K562 (cell line): ENCODE measurements around the gene PPP1R3E. TPM values are rescaled to one million over a fixed set of nuclear protein-coding genes. Genes with fewer than 3 reads are reported as not detected.

Experiments
- ATAC-seq: fragments of 200-7000 bp; cut with Tn5 transposase; 3 replicates; pipeline ENCODE4 v1.9.1; 2020; ENCODE audit warnings: moderate library complexity
- BruUV-seq: library from RNA; stranded (reverse); fragments of 400-500 nt; replicated peaks from 2 replicates; lab custom pipeline; 2021; lab: Mats Ljungman, UMichigan
- CTCF ChIA-PET: fragments of 300-600 bp; formaldehyde crosslinking; extraction: SDS; loops from one replicate; lab custom pipeline; 2021; ENCODE audit warnings: low intra/inter-chr PET ratio; lab: Yijun Ruan, JAX
- POLR2A ChIA-PET: fragments of 300-600, 350-650 bp; sonication (Branson Sonifier 250); formaldehyde crosslinking; extraction: SDS; loops from one replicate; lab custom pipeline; 2021; ENCODE audit warnings: antibody characterized with exemption, inconsistent platforms; lab: Yijun Ruan, JAX
- DNase-seq, 4 experiments: peaks; one replicate each; pipeline versions ENCODE4 v3.0.0 to v3.0.0-alpha.2; 2011 to 2018; ENCODE audit warnings: low spot score in 3 of 4, mixed read lengths in 3 of 4; ENCODE audit errors: extremely low read depth in 1 of 4
- FAIRE-seq: peaks from 2 replicates; lab custom pipeline; 2011; peaks lifted over from hg19 to GRCh38; lab: Jason Lieb, UNC
- H2AFZ ChIP-seq: 2 replicates; pipeline ENCODE4 v1.6.0; 2011; ENCODE audit warnings: low read depth, low read length, control low read depth, inconsistent platforms
- H3K27ac ChIP-seq: fragments of 200-600 bp; 3 replicates; pipeline ENCODE4 v1.8.0; 2011; ENCODE audit warnings: low read depth, mild to moderate bottlenecking, control low read depth, inconsistent platforms, low read length, moderate library complexity, mixed read lengths; ENCODE audit errors: extremely low read depth
- H3K27me3 ChIP-seq, 2 experiments: fragments of 300-600 bp in 1 of 2; 2 replicates in 1 of 2; 3 replicates in 1 of 2; pipeline versions ENCODE4 v1.6.0 to v1.8.0; 2011; ENCODE audit warnings: inconsistent platforms in 2 of 2, low read length in 2 of 2, mild to moderate bottlenecking in 1 of 2, mixed read lengths in 1 of 2, moderate library complexity in 1 of 2; ENCODE audit not compliant: control insufficient read depth in 2 of 2, insufficient read depth in 2 of 2
- H3K36me3 ChIP-seq: fragments of 300-600 bp; 3 replicates; pipeline ENCODE4 v1.8.0; 2011; ENCODE audit warnings: mild to moderate bottlenecking, low read length, inconsistent platforms; ENCODE audit not compliant: control insufficient read depth, insufficient read depth
- H3K4me1 ChIP-seq, 2 experiments: fragments of 200-600 bp in 1 of 2; replicated peaks in 1 of 2; 2 replicates in 1 of 2; 3 replicates in 1 of 2; pipeline versions ENCODE4 v1.5.1 to v1.8.0; 2011; ENCODE audit warnings: inconsistent platforms in 2 of 2, low read length in 2 of 2, mild to moderate bottlenecking in 1 of 2, mixed read lengths in 1 of 2, moderate library complexity in 1 of 2; ENCODE audit not compliant: control insufficient read depth in 2 of 2, insufficient read depth in 2 of 2
- H3K4me2 ChIP-seq: 2 replicates; pipeline ENCODE4 v1.6.1; 2011; ENCODE audit warnings: low read length, control low read depth, inconsistent platforms, mixed read lengths; ENCODE audit not compliant: insufficient read depth
- H3K4me3 ChIP-seq: fragments of 200-600 bp; sonication (generic), shearing (Covaris generic); 2 replicates; pipeline ENCODE4 v1.5.1; 2016; ENCODE audit warnings: control low read depth, inconsistent platforms
- H3K79me2 ChIP-seq: fragments of 200-600 bp; 3 replicates; pipeline ENCODE4 v1.8.0; 2011; ENCODE audit warnings: low read length, inconsistent platforms; ENCODE audit not compliant: control insufficient read depth, insufficient read depth
- H3K9ac ChIP-seq, 2 experiments: 2 replicates each; pipeline versions ENCODE4 v1.6.0 to v1.6.1; 2011; ENCODE audit warnings: low read depth in 2 of 2, low read length in 2 of 2, control low read depth in 1 of 2, inconsistent platforms in 1 of 2, mild to moderate bottlenecking in 1 of 2, mixed read lengths in 1 of 2; ENCODE audit not compliant: insufficient read depth in 1 of 2
- H3K9me1 ChIP-seq: one replicate; pipeline ENCODE4 v1.6.0; 2011; ENCODE audit warnings: inconsistent platforms, mild to moderate bottlenecking, low read length, moderate library complexity; ENCODE audit not compliant: control insufficient read depth, insufficient read depth
- H3K9me3 ChIP-seq: replicated peaks from 2 replicates; pipeline ENCODE4 v1.5.1; 2011; ENCODE audit warnings: low read depth, low read length, inconsistent platforms; ENCODE audit not compliant: control insufficient read depth, insufficient read depth
- H4K20me1 ChIP-seq: replicated peaks from 2 replicates; pipeline ENCODE4 v1.6.1; 2011; ENCODE audit warnings: low read length, inconsistent platforms, mixed read lengths; ENCODE audit not compliant: control insufficient read depth, insufficient read depth
- ARNT ChIP-seq, 2 experiments: fragments of 450-650 bp; IDR thresholded peaks; 2 replicates each; pipeline ENCODE4 v1.6.1; 2016; ENCODE audit warnings: mild to moderate bottlenecking in 1 of 2
- CEBPB ChIP-seq: fragments of 450-650 bp; IDR thresholded peaks from 2 replicates; pipeline ENCODE4 v1.6.1; 2016; ENCODE audit warnings: missing genetic modification characterization, missing compliant biosample characterization
- CEBPZ ChIP-seq: fragments of 150-350 bp; IDR thresholded peaks from 2 replicates; pipeline ENCODE4 v1.6.1; 2014; ENCODE audit warnings: low read depth, mild to moderate bottlenecking, low read length, borderline replicate concordance
- CREB3 ChIP-seq: fragments of 450-650 bp; conservative IDR thresholded peaks from 2 replicates; pipeline ENCODE4 v1.6.1; 2016; ENCODE audit warnings: missing genetic modification characterization, low read depth, mild to moderate bottlenecking, missing compliant biosample characterization, moderate library complexity
- HEY1 ChIP-seq: fragments of 250-450 bp; sonication (Bioruptor Pico); IDR thresholded peaks from 2 replicates; pipeline ENCODE4 v1.5.0; 2020; ENCODE audit warnings: mild to moderate bottlenecking, moderate library complexity, borderline replicate concordance
- KDM1A ChIP-seq, 2 experiments: fragments of 450-650 bp; IDR thresholded peaks; 2 replicates each; pipeline ENCODE4 v1.6.1; 2016; ENCODE audit warnings: mild to moderate bottlenecking in 2 of 2
- KDM5B ChIP-seq: fragments of 200-600 bp; sonication (generic); IDR thresholded peaks from 2 replicates; pipeline ENCODE4 v1.6.1; 2012; ENCODE audit warnings: low read depth, mild to moderate bottlenecking, moderate library complexity, low read length, control low read depth, inconsistent platforms; ENCODE audit not compliant: insufficient replicate concordance
- MNT ChIP-seq, 2 experiments: fragments of 450-650 bp; conservative IDR thresholded peaks; 2 replicates each; pipeline ENCODE4 v1.6.1; 2017; ENCODE audit warnings: mild to moderate bottlenecking in 2 of 2, moderate library complexity in 2 of 2
- RNF2 ChIP-seq: sonication (generic); IDR thresholded peaks from 2 replicates; pipeline ENCODE4 v1.6.1; 2016
- SIX5 ChIP-seq, 2 experiments: IDR thresholded peaks; 2 replicates each; pipeline ENCODE4 v1.6.1; 2011; ENCODE audit warnings: low read length in 2 of 2, borderline replicate concordance in 1 of 2, low read depth in 1 of 2, mild to moderate bottlenecking in 1 of 2, moderate library complexity in 1 of 2; ENCODE audit not compliant: insufficient read depth in 1 of 2
- SREBF2 ChIP-seq: sonication (generic); formaldehyde crosslinking; IDR thresholded peaks from 2 replicates; pipeline ENCODE4 v1.4.0; 2020; ENCODE audit warnings: mild to moderate bottlenecking, missing genetic modification reagents
- TAL1 ChIP-seq: fragments of 450-650 bp; IDR thresholded peaks from 2 replicates; pipeline ENCODE4 v1.6.1; 2016; ENCODE audit warnings: mild to moderate bottlenecking
- TCF7L2 ChIP-seq: fragments of 150-350 bp; IDR thresholded peaks from 2 replicates; pipeline ENCODE4 v1.6.1; 2016; ENCODE audit warnings: low read depth, mild to moderate bottlenecking, low read length, moderate library complexity
- U2AF2 ChIP-seq: fragments of 200-400 bp; formaldehyde crosslinking; optimal IDR thresholded peaks from 2 replicates; pipeline ENCODE3; 2017; ENCODE audit warnings: low read depth, mild to moderate bottlenecking, low read length
- ZNF41 ChIP-seq: fragments of 250-450 bp; sonication (Bioruptor Pico); conservative IDR thresholded peaks from 2 replicates; pipeline ENCODE4 v1.4.0; 2020; ENCODE audit warnings: mild to moderate bottlenecking
- ZNF561 ChIP-seq: fragments of 450-650 bp; formaldehyde crosslinking; conservative IDR thresholded peaks from 2 replicates; pipeline ENCODE4 v1.4.0; 2020; ENCODE audit warnings: mild to moderate bottlenecking, moderate library complexity
- ZNF717 ChIP-seq: fragments of 250-450 bp; sonication (Bioruptor Pico); IDR thresholded peaks from 2 replicates; pipeline ENCODE4 v1.5.0; 2021
- ZNF79 ChIP-seq: fragments of 250-450 bp; sonication (Bioruptor Pico); IDR thresholded peaks from 2 replicates; pipeline ENCODE4 v1.4.0; 2020; ENCODE audit warnings: low read depth, mild to moderate bottlenecking, moderate library complexity
- WGBS: fragments of 100-300 bp; shearing (Covaris generic); methylation state at CpG from one replicate; pipeline ENCODE4 v1.1.6; 2016; ENCODE audit warnings: low coverage, mixed read lengths; ENCODE audit not compliant: insufficient coverage; ENCODE audit errors: missing lambda C conversion rate; 5-methylcytosine and 5-hydroxymethylcytosine counted together
- in situ Hi-C: fragments of 300-500 bp; cut with MboI; formaldehyde crosslinking; loops from 4 replicates; pipeline ENCODE4 v1.15.0; 2018; ENCODE audit warnings: inconsistent platforms, mixed read lengths
- intact Hi-C: fragments of 100-400 bp; cut with micrococcal nuclease; formaldehyde crosslinking; loops from 2 replicates; pipeline ENCODE4 v1.14.2; 2022
- polyA plus RNA-seq, 8 experiments: library from polyadenylated mRNA; depleted of rRNA in 4 of 8; stranded (reverse) in 5 of 8; unstranded in 3 of 8; fragments of >200 nt; fragmentation: Nextera tagmentation in 2 of 8; fragmentation: Illumina TruSeq in 1 of 8; extraction: Ambion mirVana in 2 of 8; extraction: Trizol in 1 of 8; gene quantifications; 2 replicates each; pipeline versions ENCODE4 v1.2.1 to v1.2.3, GENCODE V29; 2011 to 2014; ENCODE audit warnings: inconsistent platforms in 1 of 8, missing spikeins in 1 of 8
- total RNA-seq, 7 experiments: library from RNA; depleted of rRNA in 6 of 7; stranded (reverse); fragments of >200 nt in 6 of 7; fragmentation: Illumina TruSeq in 2 of 7; extraction: Trizol in 2 of 7; gene quantifications; 2 replicates each; pipeline versions ENCODE4 v1.2.1 to v1.2.3, GENCODE V29; 2011 to 2021; ENCODE audit warnings: low replicate concordance in 1 of 7

The PPP1R3E gene
- total and polyA plus RNA-seq, 9 of the 15 experiments (the other 6 are each of a cell fraction or from before 2014, with no cell fraction given) = 3.2 to 18.4 (median 7.6) TPM

- Histone ChIP-seq H3K27me3 (peaks cover 6 to 21% of the 10 kb centered on the region in 2 experiments; a peak in 3 of 5 replicates), H3K4me2 (no peak overlapping the region), H3K27ac (no peak overlapping the region), H4K20me1 (no peaks in the 10 kb centered on the region), H3K79me2 (no peaks in the 10 kb centered on the region), H3K9ac (no peak overlapping the region), H2AFZ (no peak overlapping the region), H3K9me3 (no peaks in the 10 kb centered on the region), H3K36me3 (no peaks in the 10 kb centered on the region), H3K4me1 (peaks cover 11 to 29% of the 10 kb centered on the region in 2 experiments; a peak in 4 of 5 replicates), H3K4me3 (no peak overlapping the region), H3K9me1 (no peaks in the 10 kb centered on the region)
- ChIA-PET POLR2A (interaction anchor here (0.7 kb wide), 1 partner anchor 786 kb away, joined by 4 read pairs; no protein-coding TSS in a partner anchor), CTCF (no interaction called here)
- BruUV-seq = no TSS peak
- in situ Hi-C loops (no loop called here), intact Hi-C loops (no loop called here)
- 40% methylated on average over 1 of the region's 6 CpGs for WGBS
- FAIRE-seq (no peak), DNase-seq (no peak), ATAC-seq (no peak)
- TF ChIP-seq CEBPB = no peak
- TF ChIP-seq TAL1 = no peak
- no peak for TF ChIP-seq KDM1A (IDR thresholded peaks at IDR 0.05)
- TF ChIP-seq CEBPZ = no peak
- TF ChIP-seq SREBF2 (CRISPR knock-in tag) = no peak
- TF ChIP-seq TCF7L2 = no peak
- TF ChIP-seq CREB3 (tag) = no peak
- no peak for TF ChIP-seq ARNT (IDR thresholded peaks at IDR 0.05)
- TF ChIP-seq MNT (conservative IDR thresholded peaks at IDR 0.05) = no peak
- no peak for TF ChIP-seq ZNF79 (CRISPR knock-in tag)
- TF ChIP-seq U2AF2 = no peak
- no peak for TF ChIP-seq ZNF561
- TF ChIP-seq SIX5 (IDR thresholded peaks at IDR 0.05; ENCODE audit: borderline replicate concordance in 1 of 2, insufficient read depth in 1 of 2, low read depth in 1 of 2, low read length in 2 of 2) = no peak
- no peak for TF ChIP-seq HEY1 (CRISPR knock-in tag)
- no peak for TF ChIP-seq RNF2
- TF ChIP-seq ZNF41 (CRISPR knock-in tag) = no peak
- TF ChIP-seq KDM5B = no peak
- no peak for TF ChIP-seq ZNF717 (CRISPR knock-in tag)
These were observed 45.6 kb upstream of the PPP1R3E start for GRCh38 chr14:23348297-23348655.
